Measurements from ENCODE around the gene PCTP.

DNA sequence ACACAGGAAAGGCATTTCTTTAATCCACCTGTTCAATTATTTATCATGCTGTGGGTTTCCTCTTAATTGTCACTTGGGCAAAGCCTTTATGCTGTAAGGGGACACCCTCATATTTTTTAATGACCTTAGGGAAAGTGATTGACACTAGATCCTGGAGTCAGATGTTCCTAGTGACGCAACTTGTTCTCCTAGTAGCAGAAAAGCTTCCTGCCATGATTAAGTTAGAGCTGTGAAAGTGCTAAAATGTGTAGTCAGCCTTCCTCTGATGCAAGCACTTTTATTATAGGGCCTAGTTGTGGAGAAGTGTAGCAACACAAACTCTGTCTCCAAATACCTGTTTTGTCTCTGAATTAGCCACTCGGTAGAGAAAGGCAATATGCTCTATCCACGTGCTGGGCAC lies 40.4 kb upstream of the PCTP start:
- TF ChIP-seq, protein P1, sequence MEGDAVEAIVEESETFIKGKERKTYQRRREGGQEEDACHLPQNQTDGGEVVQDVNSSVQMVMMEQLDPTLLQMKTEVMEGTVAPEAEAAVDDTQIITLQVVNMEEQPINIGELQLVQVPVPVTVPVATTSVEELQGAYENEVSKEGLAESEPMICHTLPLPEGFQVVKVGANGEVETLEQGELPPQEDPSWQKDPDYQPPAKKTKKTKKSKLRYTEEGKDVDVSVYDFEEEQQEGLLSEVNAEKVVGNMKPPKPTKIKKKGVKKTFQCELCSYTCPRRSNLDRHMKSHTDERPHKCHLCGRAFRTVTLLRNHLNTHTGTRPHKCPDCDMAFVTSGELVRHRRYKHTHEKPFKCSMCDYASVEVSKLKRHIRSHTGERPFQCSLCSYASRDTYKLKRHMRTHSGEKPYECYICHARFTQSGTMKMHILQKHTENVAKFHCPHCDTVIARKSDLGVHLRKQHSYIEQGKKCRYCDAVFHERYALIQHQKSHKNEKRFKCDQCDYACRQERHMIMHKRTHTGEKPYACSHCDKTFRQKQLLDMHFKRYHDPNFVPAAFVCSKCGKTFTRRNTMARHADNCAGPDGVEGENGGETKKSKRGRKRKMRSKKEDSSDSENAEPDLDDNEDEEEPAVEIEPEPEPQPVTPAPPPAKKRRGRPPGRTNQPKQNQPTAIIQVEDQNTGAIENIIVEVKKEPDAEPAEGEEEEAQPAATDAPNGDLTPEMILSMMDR (IDR thresholded peaks at IDR 0.05; ENCODE audit: insufficient read depth, low read length, poor library complexity, severe bottlenecking), result no peak
- no peak for TF ChIP-seq EZH2phosphoT487 (conservative IDR thresholded peaks at IDR 0.05; ENCODE audit: low read length)
